Measurements from ENCODE around the gene CHTF18. TPM values are rescaled to one million over a fixed set of nuclear protein-coding genes. Genes with fewer than 3 reads are reported as not detected.
A peak's percentile ranks its signal among the peaks of the same experiment; 100 is the strongest.

Gene CHTF18
- total RNA-seq, 1 experiment from 2014 or later = 120 TPM

DNA sequence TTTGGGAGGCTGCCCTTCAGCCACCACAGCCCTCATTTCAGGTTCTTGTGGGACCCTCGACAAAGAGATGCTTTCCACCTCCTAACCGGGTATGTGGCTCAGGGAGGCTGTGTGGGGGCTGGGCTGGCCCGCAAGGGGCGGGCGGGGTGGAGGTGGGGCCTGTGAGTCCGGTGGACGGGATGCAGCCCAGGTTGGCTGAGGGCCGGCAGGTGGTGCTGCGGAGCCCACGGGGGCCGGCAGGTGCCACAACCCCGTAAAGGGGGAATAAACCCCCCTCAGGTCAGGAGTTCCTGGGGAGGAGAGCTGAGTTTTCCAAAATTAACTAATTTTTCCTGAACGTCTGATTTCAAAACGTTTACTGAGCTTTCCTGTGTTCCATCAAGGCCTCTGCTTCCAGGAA lies 42.7 kb upstream of the CHTF18 start:
- Histone ChIP-seq H3T11ph (ENCODE audit: low read length) (no peak overlapping the region), H3K4me1 (ENCODE audit: insufficient read depth, low read length) (no peaks in the 10 kb centered on the region), H2BK120ac (ENCODE audit: low read depth, low read length, poor library complexity, severe bottlenecking) (no peak overlapping the region), H3K79me1 (ENCODE audit: insufficient read depth, low read depth, low read length, poor library complexity, severe bottlenecking) (no peaks in the 10 kb centered on the region), H2BK15ac (ENCODE audit: low read depth, low read length) (no peak overlapping the region), H3K4ac (ENCODE audit: low read depth, low read length) (no peak overlapping the region), H2BK20ac (ENCODE audit: low read depth, low read length, poor library complexity, severe bottlenecking) (no peak overlapping the region), H3K9ac (ENCODE audit: extremely low read depth, insufficient read length, low read length) (no peak overlapping the region), H3K23ac (ENCODE audit: insufficient read length, low read depth, low read length) (no peak overlapping the region), H3K23me2 (ENCODE audit: insufficient read length, low read depth, low read length, poor library complexity, severe bottlenecking) (peaks cover 5% of the 10 kb centered on the region), H2AK5ac (ENCODE audit: insufficient read length, low read length) (no peak overlapping the region), H3K79me2 (ENCODE audit: insufficient read depth, low read length) (no peaks in the 10 kb centered on the region), H3K14ac (ENCODE audit: insufficient read depth, low read length) (no peak overlapping the region), H2AFZ (ENCODE audit: low read length) (no peak overlapping the region), H2BK12ac (ENCODE audit: insufficient read length, low read depth, low read length) (no peak overlapping the region), H4K91ac (ENCODE audit: insufficient read length, low read depth, low read length) (no peak overlapping the region), H3K9me3 (ENCODE audit: control insufficient read depth, low read depth, low read length) (no peaks in the 10 kb centered on the region), H3K56ac (ENCODE audit: insufficient read length, low read depth, low read length) (no peak overlapping the region), H4K20me1 (ENCODE audit: control insufficient read depth, insufficient read depth, insufficient read length) (no peaks in the 10 kb centered on the region), H4K8ac (replicated peaks; ENCODE audit: insufficient read length, low read depth, low read length) (no peak overlapping the region), H3K18ac (ENCODE audit: insufficient read length, low read depth, low read length) (no peak overlapping the region), H3K4me2 (ENCODE audit: insufficient read depth, insufficient read length, low read length) (no peak overlapping the region), H3K27ac (ENCODE audit: insufficient read length, low read depth, low read length) (no peak overlapping the region), H2BK5ac (ENCODE audit: insufficient read length, low read length) (no peak overlapping the region), H4K5ac (ENCODE audit: insufficient read length, low read depth, low read length) (no peak overlapping the region), H3K27me3 (ENCODE audit: insufficient read depth, low read length) (no peaks in the 10 kb centered on the region)
- Mint-ChIP-seq H3K4me1 (peaks cover 0 to 8% of the 10 kb centered on the region in 2 experiments; a peak in 3 of 4 replicates), H3K9me3 (no peaks in the 10 kb centered on the region), H3K4me3 (peak overlapping the region in 1 of 2 experiments; percentile 54; a peak in 1 of 5 replicates), H3K27ac (no peak overlapping the region), H3K36me3 (ENCODE audit: insufficient read depth in 1 of 3, low read depth in 3 of 3) (no peaks in the 10 kb centered on the region), H3K27me3 (ENCODE audit: low read depth) (peaks cover 1% of the 10 kb centered on the region)
- TF ChIP-seq, protein P1, sequence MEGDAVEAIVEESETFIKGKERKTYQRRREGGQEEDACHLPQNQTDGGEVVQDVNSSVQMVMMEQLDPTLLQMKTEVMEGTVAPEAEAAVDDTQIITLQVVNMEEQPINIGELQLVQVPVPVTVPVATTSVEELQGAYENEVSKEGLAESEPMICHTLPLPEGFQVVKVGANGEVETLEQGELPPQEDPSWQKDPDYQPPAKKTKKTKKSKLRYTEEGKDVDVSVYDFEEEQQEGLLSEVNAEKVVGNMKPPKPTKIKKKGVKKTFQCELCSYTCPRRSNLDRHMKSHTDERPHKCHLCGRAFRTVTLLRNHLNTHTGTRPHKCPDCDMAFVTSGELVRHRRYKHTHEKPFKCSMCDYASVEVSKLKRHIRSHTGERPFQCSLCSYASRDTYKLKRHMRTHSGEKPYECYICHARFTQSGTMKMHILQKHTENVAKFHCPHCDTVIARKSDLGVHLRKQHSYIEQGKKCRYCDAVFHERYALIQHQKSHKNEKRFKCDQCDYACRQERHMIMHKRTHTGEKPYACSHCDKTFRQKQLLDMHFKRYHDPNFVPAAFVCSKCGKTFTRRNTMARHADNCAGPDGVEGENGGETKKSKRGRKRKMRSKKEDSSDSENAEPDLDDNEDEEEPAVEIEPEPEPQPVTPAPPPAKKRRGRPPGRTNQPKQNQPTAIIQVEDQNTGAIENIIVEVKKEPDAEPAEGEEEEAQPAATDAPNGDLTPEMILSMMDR (conservative IDR thresholded peaks at IDR 0.05) = peak; percentile 88
- peak; percentile 85 for DNase-seq
- no CpG with 5 or more reads among the region's 14 CpGs for whole genome bisulfite sequencing (ENCODE audit: extremely low coverage, insufficient read length, low lambda C conversion rate)
